ENCODE data around the gene CDH12.

Gene CDH12

GRCh38 chr5:22431840-22432239, 421.3 kb downstream of the CDH12 start:
- TF ChIP-seq GATA2 (IDR thresholded peaks at IDR 0.05; ENCODE audit: low read depth, low read length) (no peak), GATA3 (IDR thresholded peaks at IDR 0.05; ENCODE audit: low read depth, low read length) (no peak)

- no peak for TF ChIP-seq GATA2 (IDR thresholded peaks at IDR 0.05; ENCODE audit: low read depth, low read length)
- TF ChIP-seq GATA3 (IDR thresholded peaks at IDR 0.05; ENCODE audit: low read depth, low read length): no peak
Measured at GRCh38 chr5:22431406-22431805, 421.7 kb downstream of the CDH12 start.

GRCh38 chr5:22411554-22412349, 441.4 kb downstream of the CDH12 start:
- TF ChIP-seq GATA2 (IDR thresholded peaks at IDR 0.05; ENCODE audit: low read depth, low read length) (no peak), GATA3 (IDR thresholded peaks at IDR 0.05; ENCODE audit: low read depth, low read length) (no peak)

GRCh38 chr5:22391956-22392355, 461.2 kb downstream of the CDH12 start:
- no peak for TF ChIP-seq GATA2 (IDR thresholded peaks at IDR 0.05; ENCODE audit: low read depth, low read length)

- TF ChIP-seq GATA2 (IDR thresholded peaks at IDR 0.05; ENCODE audit: low read depth, low read length): no peak
- no peak for TF ChIP-seq GATA3 (IDR thresholded peaks at IDR 0.05; ENCODE audit: low read depth, low read length)
Measured at GRCh38 chr5:22390888-22391287, 462.3 kb downstream of the CDH12 start.

GRCh38 chr5:22372826-22373660, 480.1 kb downstream of the CDH12 start:
- no peak for TF ChIP-seq GATA3 (IDR thresholded peaks at IDR 0.05; ENCODE audit: low read depth, low read length)
- TF ChIP-seq GATA2 (IDR thresholded peaks at IDR 0.05; ENCODE audit: low read depth, low read length): no peak

GRCh38 chr5:22372376-22372775, 480.8 kb downstream of the CDH12 start:
- TF ChIP-seq GATA3 (IDR thresholded peaks at IDR 0.05; ENCODE audit: low read depth, low read length) (no peak), GATA2 (IDR thresholded peaks at IDR 0.05; ENCODE audit: low read depth, low read length) (no peak)

GRCh38 chr5:22354956-22355355, 498.2 kb downstream of the CDH12 start:
- TF ChIP-seq GATA2 (IDR thresholded peaks at IDR 0.05; ENCODE audit: low read depth, low read length) (no peak), GATA3 (IDR thresholded peaks at IDR 0.05; ENCODE audit: low read depth, low read length) (no peak)

GRCh38 chr5:22352493-22352892, 500.7 kb downstream of the CDH12 start:
- TF ChIP-seq GATA2 (IDR thresholded peaks at IDR 0.05; ENCODE audit: low read depth, low read length): no peak
- no peak for TF ChIP-seq GATA3 (IDR thresholded peaks at IDR 0.05; ENCODE audit: low read depth, low read length)

GRCh38 chr5:22351178-22351577, 502.0 kb downstream of the CDH12 start:
- TF ChIP-seq GATA2 (IDR thresholded peaks at IDR 0.05; ENCODE audit: low read depth, low read length): no peak
- TF ChIP-seq GATA3 (IDR thresholded peaks at IDR 0.05; ENCODE audit: low read depth, low read length): no peak

GRCh38 chr5:22348027-22348426, 505.1 kb downstream of the CDH12 start:
- TF ChIP-seq GATA3 (IDR thresholded peaks at IDR 0.05; ENCODE audit: low read depth, low read length) (no peak), GATA2 (IDR thresholded peaks at IDR 0.05; ENCODE audit: low read depth, low read length) (no peak)

- TF ChIP-seq GATA3 (IDR thresholded peaks at IDR 0.05; ENCODE audit: low read depth, low read length) (no peak), GATA2 (IDR thresholded peaks at IDR 0.05; ENCODE audit: low read depth, low read length) (no peak)
Measured at GRCh38 chr5:22344000-22344399, 509.1 kb downstream of the CDH12 start.

- no peak for TF ChIP-seq GATA2 (IDR thresholded peaks at IDR 0.05; ENCODE audit: low read depth, low read length)
- TF ChIP-seq GATA3 (IDR thresholded peaks at IDR 0.05; ENCODE audit: low read depth, low read length): no peak
Measured at GRCh38 chr5:22341406-22341805, 511.7 kb downstream of the CDH12 start.

GRCh38 chr5:22329683-22330082, 523.5 kb downstream of the CDH12 start:
- no peak for TF ChIP-seq GATA2 (IDR thresholded peaks at IDR 0.05; ENCODE audit: low read depth, low read length)
- TF ChIP-seq GATA3 (IDR thresholded peaks at IDR 0.05; ENCODE audit: low read depth, low read length): no peak

GRCh38 chr5:22319798-22320197, 533.3 kb downstream of the CDH12 start:
- no peak for TF ChIP-seq GATA2 (IDR thresholded peaks at IDR 0.05; ENCODE audit: low read depth, low read length)
- no peak for TF ChIP-seq GATA3 (IDR thresholded peaks at IDR 0.05; ENCODE audit: low read depth, low read length)

All from SH-SY5Y (cell line).